Muscle of arm (tissue), 12 donors: ENCODE results near the gene STAT1. TPM values are rescaled to one million over a fixed set of nuclear protein-coding genes. Genes with fewer than 3 reads are reported as not detected.

Source experiments
- polyA plus RNA-seq, 12 donors: library from polyadenylated mRNA; unstranded; fragments of 120-200 nt; gene quantifications; one replicate each; pipeline ENCODE4 v1.2.1, GENCODE V29; 2013; ENCODE audit not compliant: insufficient read length in 12 of 12

Gene STAT1
- polyA plus RNA-seq, 12 donors, result 30.2 to 60.0 (median 37.7) TPM; not detected in 1

Other genes starting within 250 kb of the STAT1 start
- gene GLS, start 133.3 kb downstream of the STAT1 start, polyA plus RNA-seq, result 10 to 100 TPM in 11 of 12 donors, not detected in 1; 42.2 to 95.7 (median 68.1) TPM
- 1 to 10 TPM in 7 of 12 donors, under 1 TPM in 3, not detected in 2; 0.71 to 9.0 (median 1.7) TPM for gene STAT4, start 136.8 kb upstream of the STAT1 start, polyA plus RNA-seq
- 100 to 1,000 TPM in 3 of 12 donors, 10 to 100 TPM in 8, not detected in 1; 68.4 to 109 (median 95.7) TPM for gene MYO1B, start 231.2 kb upstream of the STAT1 start, polyA plus RNA-seq